Cerebellar cortex (tissue), 1 donor: ENCODE measurements around the gene ACSF2.

Experiments used
- DNase-seq: peaks from one replicate; pipeline ENCODE4 v3.0.0-alpha.2; 2015; ENCODE audit warnings: low spot score

The ACSF2 gene

DNA sequence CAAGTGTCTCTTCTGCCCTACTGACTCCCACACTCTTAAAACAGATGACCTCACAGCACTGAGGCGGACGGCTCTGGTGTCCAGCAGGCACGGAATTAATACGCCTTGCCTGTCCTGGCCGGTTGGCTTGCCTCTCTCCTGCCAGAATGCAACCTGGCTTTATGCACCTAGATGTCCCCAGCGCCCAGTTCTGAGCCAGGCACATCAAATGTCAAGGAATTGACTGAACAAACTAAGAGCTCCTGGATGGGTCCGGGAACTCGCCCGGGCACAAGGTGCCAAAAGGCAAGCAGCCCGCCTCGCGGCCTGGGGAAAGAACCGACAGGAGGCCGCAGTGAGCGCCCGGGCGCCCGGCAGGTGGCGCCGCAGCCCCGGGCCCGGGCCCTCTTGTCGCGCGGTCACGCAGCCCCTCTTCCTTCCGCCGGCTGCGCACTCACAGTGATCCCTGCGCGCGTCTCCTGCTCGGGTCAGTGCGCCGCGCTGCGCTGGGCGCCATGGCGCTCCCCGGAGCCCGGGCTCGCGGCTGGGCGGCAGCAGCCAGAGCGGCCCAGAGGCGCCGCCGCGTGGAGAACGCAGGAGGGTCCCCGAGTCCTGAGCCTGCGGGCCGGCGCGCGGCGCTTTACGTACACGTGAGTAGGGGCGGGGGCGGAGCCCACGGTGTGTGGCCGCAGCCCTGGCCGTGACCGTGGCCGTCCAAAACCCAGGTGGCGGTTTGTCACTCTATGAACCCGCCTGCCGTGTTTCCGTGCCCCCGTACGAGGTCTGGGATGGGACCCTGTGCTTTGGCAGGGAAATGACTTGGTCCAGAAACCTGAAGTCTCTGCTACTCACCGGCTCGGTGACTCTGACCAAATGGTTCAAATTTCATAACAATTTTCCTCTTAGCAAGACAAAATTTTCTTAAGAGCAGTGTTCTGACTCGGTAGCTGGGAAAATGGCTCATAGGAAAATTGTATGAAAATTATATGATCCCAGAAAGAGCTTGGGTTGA is 52.7 kb downstream of the ACSF2 start, which contains the start of gene RSAD1:
Gene RSAD1 (plus strand): TSS at position 470 of the 991 bp plus-strand sequence. CDS start 25 bp downstream, at position 495.
- DNase-seq: peak; percentile 83

DNA sequence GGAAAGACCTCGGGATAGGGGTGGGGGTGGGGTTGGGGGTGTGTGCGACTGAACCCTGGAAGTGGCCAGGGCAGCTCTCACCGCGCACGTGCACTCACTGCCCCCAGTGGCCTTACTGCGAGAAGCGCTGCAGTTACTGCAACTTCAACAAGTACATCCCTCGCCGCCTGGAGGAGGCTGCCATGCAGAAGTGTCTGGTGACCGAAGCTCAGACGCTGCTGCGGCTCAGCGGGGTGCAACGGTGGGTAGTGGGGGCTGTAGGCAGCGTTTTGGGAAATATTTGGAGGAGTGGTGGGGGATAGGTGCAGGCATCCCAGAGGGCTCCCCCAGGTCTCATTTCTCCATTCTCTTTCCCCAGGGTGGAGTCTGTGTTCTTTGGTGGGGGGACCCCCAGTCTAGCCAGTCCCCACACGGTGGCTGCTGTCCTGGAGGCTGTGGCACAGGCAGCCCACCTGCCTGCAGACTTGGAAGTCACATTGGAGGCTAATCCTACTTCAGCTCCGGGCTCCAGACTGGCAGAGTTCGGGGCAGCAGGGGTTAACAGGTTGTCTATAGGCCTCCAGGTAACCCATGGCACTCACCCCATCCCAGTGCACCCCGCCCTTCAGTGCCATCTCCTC is 53.6 kb downstream of the ACSF2 start:
- DNase-seq: peak; percentile 76

DNA sequence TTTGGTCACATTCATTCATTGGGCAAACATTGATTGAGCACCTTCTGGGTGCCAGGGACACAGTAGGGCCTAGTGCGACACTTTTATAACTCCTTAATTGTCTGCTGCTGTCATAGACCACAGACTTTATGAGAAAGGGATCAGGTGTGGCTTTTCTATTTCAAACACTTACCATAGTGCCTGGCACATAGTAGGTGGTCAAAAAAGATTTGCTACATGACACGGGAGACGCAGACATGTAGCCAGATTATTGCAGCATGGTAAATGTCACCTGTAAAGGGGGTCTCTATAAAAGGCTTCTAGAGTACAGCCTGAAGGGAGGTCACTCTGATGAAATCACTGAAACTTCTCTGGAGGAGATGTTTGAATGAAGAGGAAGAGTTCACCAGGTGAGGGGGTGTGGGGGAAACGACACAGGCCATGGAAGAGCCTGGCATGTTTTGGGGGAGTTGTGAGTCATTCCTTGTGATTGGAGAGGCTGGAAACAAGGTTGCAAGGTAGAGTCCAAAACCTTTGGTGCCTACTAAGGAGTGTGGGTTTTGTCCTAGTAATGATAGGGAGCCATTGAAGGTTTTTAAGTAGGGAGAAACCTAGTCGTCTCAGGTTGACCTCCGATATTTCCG is 54.2 kb downstream of the ACSF2 start:
- DNase-seq: no peak

DNA sequence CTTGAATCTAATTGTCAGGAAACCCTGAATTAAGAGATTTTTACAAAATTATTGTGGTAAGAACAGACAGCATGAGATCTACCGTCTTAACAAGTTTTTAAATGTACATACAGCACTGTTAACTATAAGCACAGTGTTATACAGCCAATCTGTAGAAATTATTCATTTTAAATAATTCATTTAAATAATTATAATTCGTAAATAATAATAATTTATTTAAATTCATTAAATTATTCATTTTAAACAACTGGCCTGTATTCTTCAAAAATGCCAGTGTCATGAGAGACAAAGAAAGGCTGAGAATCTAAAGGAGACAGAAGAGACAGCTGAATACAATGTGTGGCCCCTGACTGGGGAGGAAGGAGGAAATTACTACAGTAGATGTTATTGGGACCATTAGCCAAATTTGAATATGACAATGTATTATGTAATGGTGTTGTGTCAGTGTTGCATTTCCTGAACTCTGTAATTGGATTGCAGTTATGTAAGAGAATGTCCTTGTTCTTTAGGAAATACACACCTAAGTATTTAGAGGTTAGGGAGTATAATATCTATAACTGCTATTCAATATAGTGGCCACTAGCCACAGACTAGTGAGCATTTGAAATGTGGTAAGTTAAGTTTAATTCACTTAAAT is 55.0 kb downstream of the ACSF2 start:
- peak; percentile 25 for DNase-seq

DNA sequence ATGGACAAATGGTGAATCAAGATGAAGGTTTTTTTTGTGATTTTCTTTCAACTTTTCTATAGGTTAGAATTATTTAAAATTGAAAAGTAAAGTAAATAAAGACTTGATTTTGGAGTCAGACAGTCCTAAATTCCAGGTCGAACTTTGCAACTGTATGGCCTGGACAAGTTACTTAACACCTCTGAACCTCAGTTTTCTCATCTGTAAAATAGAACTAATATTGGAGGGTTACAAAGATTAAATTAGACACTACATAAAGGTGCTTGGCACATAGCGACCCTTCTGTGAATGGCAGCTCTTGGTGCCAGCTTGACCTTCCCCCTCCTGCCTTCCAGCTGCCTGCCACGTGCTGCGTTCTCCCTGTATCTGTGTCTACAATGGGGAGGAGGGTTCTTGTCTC is 55.6 kb downstream of the ACSF2 start:
- no peak for DNase-seq

DNA sequence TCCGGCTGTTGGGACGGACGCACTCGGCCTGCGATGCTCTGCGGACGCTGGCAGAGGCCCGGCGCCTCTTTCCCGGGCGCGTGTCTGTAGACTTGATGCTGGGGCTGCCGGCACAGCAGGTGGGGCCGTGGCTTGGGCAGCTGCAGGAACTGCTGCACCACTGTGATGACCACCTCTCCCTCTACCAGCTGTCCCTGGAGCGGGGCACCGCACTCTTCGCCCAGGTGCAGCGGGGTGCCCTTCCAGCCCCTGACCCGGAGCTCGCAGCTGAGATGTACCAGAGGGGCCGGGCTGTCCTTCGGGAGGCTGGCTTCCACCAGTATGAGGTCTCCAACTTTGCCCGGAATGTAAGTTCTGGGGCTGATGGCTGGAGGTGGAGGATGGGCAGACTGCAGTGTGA is 56.1 kb downstream of the ACSF2 start:
- no peak for DNase-seq

DNA sequence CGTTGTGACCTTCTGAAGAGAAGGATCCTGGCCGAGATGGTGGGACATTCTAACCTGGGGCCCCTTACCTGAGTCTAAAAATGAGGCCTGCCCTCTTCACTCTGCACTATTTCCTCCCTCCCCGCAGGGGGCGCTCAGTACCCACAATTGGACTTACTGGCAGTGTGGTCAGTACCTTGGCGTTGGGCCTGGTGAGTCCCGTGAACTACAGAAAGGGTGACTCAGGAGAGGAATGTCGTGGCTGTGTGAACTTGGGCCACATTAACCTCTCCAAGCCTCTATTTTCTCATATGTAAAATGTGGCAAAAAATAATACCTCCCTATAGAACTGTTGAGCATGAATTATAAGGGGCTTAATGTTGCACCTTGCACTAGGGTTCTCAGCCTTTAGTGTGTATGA is 56.5 kb downstream of the ACSF2 start:
- peak; percentile 93 for DNase-seq

DNA sequence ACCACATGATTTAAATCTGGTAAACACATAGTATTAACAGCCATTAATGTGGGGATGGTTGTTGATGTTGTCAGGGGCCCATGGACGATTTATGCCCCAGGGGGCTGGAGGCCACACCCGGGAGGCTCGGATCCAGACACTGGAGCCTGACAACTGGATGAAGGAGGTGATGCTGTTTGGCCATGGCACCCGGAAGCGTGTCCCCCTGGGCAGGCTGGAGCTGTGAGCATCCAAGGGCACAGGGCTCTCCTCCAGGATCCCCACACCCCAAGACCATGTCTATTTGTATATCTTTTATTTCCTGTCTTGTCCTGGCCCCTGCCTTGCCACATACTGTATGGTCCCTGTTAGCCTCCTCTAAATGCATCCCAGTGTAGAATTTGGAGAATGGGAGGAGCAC is 57.2 kb downstream of the ACSF2 start:
- no peak for DNase-seq

DNA sequence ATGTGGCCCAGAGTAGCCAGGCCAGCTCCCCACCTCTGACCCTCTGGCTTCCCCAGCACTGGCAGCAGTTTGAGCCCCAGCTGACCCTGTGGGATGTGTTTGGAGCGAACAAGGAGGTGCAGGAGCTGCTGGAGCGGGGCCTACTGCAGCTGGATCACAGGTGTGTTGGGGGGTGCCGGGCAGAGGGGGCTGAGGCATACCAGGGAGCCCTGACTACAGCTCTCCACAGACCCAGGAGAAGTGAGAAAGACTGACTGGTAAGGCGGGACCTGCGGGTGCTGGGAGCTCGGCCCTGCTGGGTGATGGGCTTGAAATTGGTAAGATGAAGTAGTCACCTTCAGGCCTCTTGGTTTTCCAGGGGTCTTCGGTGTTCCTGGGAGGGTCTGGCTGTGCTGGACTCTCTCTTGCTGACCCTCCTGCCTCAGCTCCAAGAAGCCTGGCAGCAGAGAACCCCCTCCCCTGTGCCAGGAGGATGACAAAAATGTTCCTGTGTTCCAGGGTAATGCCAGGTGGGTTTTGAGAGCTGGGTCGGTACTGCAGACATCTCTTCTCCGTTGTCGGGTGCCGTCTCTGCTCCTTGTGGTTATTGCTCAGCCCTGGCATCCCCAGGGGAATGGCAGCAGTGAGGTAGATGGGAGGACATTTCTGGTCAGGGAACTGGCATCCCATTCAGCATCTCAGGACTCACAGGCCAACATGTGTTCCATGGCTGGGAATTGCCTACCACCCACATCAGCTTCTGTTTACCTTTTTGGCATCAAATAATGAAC is 58.6 kb downstream of the ACSF2 start:
- DNase-seq: no peak

DNA sequence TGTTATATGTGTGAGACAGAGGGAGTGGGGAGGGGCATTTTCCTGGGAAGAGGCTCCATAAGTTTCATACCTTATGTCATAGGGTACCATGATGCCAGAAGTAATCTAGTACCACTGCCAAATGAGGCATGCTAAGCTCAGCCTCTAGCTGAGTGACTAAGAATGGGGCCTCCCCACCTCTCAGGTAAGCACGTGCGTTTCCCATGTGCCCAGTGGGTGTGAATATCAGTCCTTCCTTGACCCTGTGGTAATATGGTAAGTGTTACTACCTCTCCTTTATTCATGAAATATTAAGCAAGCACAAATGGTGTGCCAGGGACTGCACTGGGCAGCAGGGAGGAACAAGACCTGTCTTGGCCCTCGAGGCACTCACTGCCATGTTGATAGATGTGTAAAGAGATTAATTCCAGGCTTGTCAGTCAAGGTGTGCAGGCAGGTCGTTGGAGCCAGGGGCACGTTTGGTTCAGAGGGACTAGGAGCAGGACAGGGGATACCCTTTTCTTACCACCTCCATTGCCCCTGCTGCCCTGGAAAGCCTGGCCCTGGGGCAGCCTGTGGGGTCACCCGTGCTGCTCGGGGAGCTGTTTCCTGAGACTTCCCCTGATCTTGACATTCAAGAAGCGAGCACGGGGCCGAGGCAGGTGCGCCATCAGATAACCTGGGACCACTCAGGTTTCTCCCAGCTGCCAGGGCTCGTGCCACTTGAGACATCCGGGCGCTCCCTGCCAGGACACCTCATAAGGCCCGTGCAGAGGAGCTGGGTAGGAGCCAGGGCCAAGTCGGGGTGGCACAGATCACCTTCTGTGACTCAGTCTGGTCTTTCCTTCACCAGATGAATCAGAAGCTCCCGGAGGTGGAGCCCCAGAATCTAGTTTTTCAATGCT is 61.4 kb downstream of the ACSF2 start:
- no peak for DNase-seq

DNA sequence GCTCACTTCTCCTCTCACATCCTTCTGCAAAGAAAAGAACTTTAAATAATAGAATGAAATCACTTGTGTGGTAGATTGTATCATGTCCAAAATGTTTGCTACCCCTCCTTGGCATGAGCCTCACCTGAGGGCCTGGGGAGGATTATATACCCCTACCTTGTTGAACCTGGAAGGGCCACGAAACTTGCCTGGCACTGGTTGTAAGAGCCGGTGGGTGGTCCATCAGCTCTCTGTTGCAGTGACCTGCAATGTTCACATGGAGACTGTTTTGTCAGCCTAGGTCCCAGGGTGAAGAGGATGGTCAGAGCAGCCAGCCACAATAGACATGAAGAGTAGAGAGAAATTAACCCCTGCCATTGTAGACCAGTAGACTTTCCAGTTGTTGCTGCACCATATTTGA is 62.9 kb downstream of the ACSF2 start:
- DNase-seq: no peak

DNA sequence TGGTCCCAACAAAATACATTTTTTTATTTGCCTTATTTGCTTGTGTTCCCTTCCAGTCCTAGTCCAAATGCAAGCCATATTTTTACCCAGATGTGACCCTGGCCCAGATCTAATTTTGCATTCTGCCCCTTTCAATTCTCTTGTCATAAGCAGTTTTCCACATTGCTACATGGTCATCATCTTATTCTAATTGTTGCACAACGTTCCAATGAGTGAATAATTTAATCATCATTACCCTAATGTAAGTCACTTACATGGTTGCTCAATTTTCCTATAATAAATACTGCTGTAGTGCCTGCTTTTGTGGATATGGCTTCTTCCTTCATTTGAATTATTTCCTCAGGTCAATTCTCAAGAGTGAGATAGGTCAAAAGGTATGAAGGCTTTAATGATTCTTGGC is 65.5 kb downstream of the ACSF2 start:
- DNase-seq: no peak

DNA sequence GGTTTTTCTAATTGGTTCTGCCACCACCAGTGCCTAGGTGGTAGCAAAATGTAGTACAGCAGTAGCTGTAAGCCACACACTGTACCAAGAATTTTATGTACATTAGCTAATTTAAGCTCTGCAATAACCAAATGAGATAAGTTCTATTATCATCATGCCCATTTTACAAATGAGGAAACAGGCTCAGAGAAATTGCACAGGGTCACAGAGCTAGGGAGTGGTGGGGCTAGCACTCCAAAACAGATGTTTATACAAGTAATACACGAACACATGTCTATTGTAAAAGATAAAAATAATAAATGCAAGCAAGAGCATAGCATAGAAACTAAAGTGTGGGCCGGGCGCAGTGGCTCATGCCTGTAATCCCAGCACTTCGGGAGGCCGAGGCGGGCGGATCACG is 66.2 kb downstream of the ACSF2 start:
- no peak for DNase-seq

DNA sequence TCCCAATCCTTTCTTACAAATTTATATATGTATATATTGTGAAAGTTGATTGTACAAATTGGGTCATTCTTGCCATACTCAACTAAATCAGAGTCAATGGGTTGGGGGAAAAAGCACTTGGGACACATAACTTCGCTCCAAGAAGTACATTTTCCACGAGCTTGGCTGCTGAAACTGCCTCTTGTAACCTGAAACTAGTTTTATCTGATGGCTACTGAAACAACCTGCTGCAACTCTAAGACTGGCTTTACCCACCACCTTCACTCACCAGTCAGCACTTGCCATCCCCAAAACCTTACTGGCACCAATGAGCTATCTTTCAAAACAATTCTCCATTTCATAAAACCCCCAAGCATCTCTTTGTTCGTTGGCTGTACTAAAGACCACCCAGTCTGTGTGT is 67.7 kb downstream of the ACSF2 start:
- no peak for DNase-seq

DNA sequence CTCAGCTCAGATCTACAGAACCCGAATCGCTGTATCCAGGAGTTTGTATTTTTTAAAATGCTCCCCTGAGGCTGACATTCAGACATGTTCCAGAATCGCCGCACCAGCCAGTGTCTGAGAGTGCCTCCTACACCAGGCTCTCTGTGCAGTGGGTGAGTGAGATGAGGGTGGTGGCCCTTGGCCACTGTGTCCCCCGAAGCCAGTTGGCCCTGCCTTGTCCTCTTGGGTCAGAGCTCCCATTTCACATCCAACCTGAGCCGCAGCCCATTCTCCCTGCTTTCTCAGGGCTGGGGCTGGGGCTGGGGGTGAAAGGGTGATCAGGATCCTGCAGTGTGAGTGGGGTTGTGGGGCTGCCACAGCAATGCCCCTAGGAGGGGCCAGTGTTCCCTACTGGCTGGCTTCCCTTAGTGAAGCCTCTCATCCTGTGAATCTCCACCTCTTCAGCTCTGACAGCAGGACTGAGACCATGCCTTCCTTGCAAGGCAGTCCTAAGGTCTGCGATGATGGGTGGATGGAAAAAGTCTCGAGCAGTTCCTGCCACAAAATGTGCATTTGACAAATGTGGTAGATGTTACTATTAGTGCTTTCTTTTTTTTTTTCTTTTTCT is 69.3 kb downstream of the ACSF2 start:
- no peak for DNase-seq

DNA sequence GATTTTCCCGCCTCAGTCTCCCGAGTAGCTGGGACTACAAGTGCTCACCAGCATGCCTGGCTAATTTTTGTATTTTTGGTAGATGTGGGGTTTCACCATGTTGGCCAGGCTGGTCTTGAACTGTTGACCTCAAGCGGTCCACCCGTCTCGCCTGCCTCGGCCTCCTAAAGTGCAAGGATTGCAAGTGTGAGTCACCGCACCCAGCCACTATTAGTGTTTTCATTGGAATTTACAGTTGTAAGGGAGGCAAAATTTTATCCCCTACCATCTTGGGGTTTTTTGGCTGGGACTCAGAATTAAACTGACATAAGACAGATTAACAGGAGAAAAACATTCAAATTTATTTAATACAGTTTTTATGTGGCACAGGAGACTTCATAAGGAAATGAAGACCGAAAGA is 69.9 kb downstream of the ACSF2 start:
- DNase-seq: no peak

DNA sequence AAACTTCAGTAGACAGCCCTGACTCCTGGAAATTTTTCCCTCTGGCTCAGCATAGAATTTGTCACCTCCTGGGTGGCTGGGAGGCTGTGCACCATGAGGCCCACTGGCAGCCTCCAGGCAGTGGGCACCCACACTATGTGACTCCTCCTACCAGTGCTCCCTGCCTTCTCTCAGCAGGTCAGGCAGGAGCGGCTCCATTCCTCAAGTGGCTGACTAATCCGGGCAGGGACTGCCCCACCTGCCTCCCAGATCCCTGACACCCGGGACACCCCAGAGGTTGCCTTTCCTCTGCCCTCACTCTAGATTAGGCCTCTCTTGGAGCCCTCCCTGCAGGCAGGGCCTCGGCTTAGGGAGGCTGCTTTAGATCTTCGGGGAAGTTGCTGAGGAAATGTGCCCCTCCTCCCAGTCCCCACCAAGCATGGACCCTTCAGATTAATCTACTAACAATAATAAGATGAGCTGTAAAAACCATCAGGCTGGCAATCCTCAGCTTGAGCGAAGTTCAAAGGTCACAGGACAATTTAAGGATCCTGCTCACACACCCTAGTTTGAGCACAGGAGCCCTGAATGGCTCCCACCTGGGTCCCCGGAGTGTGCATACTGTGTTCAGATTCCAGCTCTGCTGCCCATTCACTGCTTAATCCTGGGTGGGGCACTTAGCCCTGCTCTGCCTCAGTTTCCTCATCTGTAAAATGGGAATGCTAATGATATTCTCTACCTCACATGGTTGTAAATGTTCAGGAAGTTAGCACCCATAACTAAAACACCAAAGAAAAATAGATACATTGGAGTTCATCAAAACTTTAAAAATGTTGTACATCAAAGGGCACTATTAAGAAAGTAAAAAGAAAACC is 72.2 kb downstream of the ACSF2 start:
- no peak for DNase-seq

DNA sequence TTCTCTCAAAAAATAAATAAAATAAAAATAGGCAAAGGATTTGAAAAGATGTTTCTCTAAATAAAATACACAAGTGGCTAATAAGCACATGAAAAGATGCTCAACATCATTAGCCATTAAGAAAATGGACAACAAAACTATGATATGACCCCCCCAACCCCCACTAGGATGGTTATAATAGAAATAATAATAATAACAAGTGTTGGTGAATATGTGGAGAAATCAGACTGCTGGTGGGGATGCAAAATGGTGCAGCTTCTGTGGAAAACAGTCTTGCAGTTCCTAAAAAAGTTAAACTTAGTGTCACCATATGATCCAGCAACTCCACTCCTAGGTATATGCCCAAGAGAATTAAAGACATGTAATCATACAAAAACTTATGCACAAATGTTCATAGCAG is 73.3 kb downstream of the ACSF2 start:
- no peak for DNase-seq

DNA sequence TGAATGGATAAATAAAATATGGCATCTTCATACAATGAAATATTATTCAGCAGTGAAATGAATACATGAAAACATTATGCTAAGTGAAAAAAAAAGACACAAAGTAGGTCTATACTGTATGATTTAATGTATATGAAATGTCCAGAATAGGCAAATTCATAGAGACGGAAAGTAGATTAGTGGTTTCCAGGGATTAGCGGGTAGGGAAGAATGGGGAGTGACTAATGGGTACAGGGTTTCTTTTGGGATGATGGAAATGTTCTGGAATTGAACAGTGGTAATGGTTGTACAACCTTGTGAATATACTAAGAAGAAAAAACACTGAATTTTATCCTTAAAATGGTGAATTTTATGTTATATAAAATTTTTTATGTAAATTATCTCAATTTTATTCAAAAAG is 73.7 kb downstream of the ACSF2 start:
- no peak for DNase-seq
